Measurements from ENCODE around the gene MIDN. TPM values are rescaled to one million over a fixed set of nuclear protein-coding genes. Genes with fewer than 3 reads are reported as not detected.
A peak's percentile ranks its signal among the peaks of the same experiment; 100 is the strongest.

Gene MIDN
- total and polyA plus RNA-seq, 8 donors, result 17.0 to 118 (median 33.2) TPM

DNA sequence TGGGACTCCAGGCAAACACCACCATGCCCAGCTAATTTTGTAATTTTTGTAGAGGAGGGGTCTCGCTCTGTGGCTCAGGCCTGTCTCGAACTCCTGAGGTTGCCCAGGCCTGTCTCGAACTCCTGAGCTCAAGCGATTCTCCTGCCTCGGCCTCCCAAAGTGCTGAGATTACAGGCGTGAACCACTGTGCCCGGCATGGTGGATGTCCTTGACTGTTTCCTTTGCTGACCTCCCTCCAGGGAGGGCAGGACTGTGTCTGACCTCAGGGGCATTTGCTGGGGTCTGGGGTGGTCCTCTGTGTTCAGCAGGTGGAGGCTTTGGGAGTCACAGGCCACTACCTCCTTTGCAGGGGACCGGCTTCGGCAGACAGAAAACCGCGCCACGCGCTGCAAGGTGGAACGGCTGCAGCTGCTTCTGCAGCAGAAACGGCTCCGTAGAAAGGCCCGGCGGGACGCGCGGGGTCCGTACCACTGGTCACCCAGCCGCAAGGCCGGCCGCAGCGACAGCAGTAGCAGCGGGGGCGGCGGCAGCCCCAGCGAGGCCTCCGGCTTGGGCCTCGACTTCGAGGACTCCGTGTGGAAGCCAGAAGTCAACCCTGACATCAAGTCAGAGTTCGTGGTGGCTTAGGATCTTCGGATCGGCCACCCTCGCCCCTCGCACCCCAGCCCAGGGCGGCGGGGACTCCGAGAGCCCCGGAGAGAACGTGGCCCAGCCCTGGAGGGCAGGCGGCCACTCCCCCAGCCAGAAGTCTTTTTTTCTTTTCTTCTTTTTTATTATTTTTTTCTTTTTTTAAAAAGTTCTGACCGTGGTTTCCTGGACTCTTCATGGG is 8.5 kb downstream of the MIDN start:
- DNase-seq, result no peak
- Histone ChIP-seq H3K4me1 (peaks cover 83 to 95% (median 92%) of the 10 kb centered on the region in 4 donors), H3K36me3 (peaks cover 46 to 53% (median 50%) of the 10 kb centered on the region in 4 donors)

GRCh38 chr19:1257475-1258162 is 9.2 kb downstream of the MIDN start:
- H3K9me3 ChIP-seq, result no peaks in the 10 kb centered on the region
- peaks cover 45 to 50% (median 48%) of the 10 kb centered on the region in 4 donors for H3K36me3 ChIP-seq
- H3K27me3 ChIP-seq, result no peaks in the 10 kb centered on the region
- TF ChIP-seq POLR2A (IDR thresholded peaks at IDR 0.05) (no peak), POLR2AphosphoS5 (IDR thresholded peaks at IDR 0.05) (no peak), EP300 (IDR thresholded peaks at IDR 0.05) (no peak)
- TF ChIP-seq, protein P1, sequence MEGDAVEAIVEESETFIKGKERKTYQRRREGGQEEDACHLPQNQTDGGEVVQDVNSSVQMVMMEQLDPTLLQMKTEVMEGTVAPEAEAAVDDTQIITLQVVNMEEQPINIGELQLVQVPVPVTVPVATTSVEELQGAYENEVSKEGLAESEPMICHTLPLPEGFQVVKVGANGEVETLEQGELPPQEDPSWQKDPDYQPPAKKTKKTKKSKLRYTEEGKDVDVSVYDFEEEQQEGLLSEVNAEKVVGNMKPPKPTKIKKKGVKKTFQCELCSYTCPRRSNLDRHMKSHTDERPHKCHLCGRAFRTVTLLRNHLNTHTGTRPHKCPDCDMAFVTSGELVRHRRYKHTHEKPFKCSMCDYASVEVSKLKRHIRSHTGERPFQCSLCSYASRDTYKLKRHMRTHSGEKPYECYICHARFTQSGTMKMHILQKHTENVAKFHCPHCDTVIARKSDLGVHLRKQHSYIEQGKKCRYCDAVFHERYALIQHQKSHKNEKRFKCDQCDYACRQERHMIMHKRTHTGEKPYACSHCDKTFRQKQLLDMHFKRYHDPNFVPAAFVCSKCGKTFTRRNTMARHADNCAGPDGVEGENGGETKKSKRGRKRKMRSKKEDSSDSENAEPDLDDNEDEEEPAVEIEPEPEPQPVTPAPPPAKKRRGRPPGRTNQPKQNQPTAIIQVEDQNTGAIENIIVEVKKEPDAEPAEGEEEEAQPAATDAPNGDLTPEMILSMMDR (IDR thresholded peaks at IDR 0.05), result no peak
- intact Hi-C loops (cut with DNase I; ENCODE audit: low total_unique reads), result no loop called here
- no peak for DNase-seq
- peaks cover 85 to 97% (median 94%) of the 10 kb centered on the region in 4 donors for H3K4me1 ChIP-seq
- WGBS, 5 donors, result 64 to 67% (median 66%) methylated on average over 23 of the region's 23 CpGs
- peak overlapping the region in 2 of 4 donors; percentile 26 to 69 for H3K4me3 ChIP-seq
- H3K27ac ChIP-seq, result peak overlapping the region; percentile 35 to 100 (median 100)

More for the DNA sequence above, 8.5 kb downstream of the MIDN start:
- Histone ChIP-seq H3K27me3 (no peaks in the 10 kb centered on the region), H3K27ac (peak overlapping the region; percentile 41 to 100 (median 100)), H3K9me3 (no peaks in the 10 kb centered on the region), H3K4me3 (no peak overlapping the region)
- intact Hi-C loops (cut with DNase I; ENCODE audit: low total_unique reads), result no loop called here
- TF ChIP-seq EP300 (IDR thresholded peaks at IDR 0.05), result no peak
- TF ChIP-seq POLR2AphosphoS5 (IDR thresholded peaks at IDR 0.05), result peak in 1 of 3 donors; percentile 25
- 82 to 85% (median 85%) methylated on average over 40 to 46 of the region's 46 CpGs for WGBS, 5 donors

GRCh38 chr19:1258163-1258492 is 9.7 kb downstream of the MIDN start:
- Histone ChIP-seq H3K27me3 (no peaks in the 10 kb centered on the region), H3K4me1 (peaks cover 85 to 97% (median 96%) of the 10 kb centered on the region in 4 donors), H3K9me3 (no peaks in the 10 kb centered on the region), H3K4me3 (peak overlapping the region in 2 of 4 donors; percentile 26 to 69), H3K27ac (peak overlapping the region; percentile 35 to 100 (median 100)), H3K36me3 (peaks cover 45 to 50% (median 48%) of the 10 kb centered on the region in 4 donors)
- no peak for DNase-seq
- TF ChIP-seq EP300 (IDR thresholded peaks at IDR 0.05) (no peak), POLR2AphosphoS5 (IDR thresholded peaks at IDR 0.05) (no peak), POLR2A (IDR thresholded peaks at IDR 0.05) (no peak)
- TF ChIP-seq, protein P1 (IDR thresholded peaks at IDR 0.05), result no peak
- WGBS, 5 donors, result 65 to 80% (median 76%) methylated on average over 8 of the region's 8 CpGs
- intact Hi-C loops (cut with DNase I; ENCODE audit: low total_unique reads), result no loop called here

DNA sequence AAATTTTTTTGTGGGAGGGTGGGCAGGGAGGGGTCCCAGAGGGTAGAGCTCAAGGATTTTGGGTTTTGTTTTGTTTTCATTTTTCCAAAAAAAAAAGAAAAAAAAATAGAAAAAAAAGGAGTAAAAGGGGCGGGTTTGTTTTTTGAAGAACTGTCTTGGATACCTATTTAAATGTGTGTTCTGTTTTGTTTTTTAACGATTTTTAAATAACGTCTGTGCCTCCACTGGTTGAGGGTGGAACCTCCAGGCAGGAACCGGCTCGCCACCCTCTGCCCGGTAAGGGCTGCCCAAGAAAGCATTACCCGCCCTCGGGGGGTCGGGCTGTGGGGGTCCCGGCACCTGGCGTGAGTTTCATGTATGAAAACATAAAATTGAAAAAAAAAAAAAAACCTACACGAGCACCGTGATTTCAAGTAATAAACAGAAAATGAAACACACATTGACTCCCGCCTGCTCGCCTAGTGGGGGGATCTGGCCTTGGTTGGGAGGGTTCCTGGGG is 10.4 kb downstream of the MIDN start:
- WGBS, 5 donors, result 18 to 25% (median 24%) methylated on average over 15 of the region's 15 CpGs
- intact Hi-C loops (cut with DNase I; ENCODE audit: low total_unique reads), result no loop called here
- peak in 1 of 2 donors; percentile 45 for DNase-seq
- Histone ChIP-seq H3K4me1 (peaks cover 81 to 97% (median 95%) of the 10 kb centered on the region in 4 donors), H3K9me3 (no peaks in the 10 kb centered on the region), H3K36me3 (peaks cover 45 to 48% (median 47%) of the 10 kb centered on the region in 4 donors), H3K4me3 (peak overlapping the region; percentile 15 to 69 (median 22)), H3K27ac (peak overlapping the region; percentile 93 to 100 (median 100)), H3K27me3 (no peaks in the 10 kb centered on the region)
- TF ChIP-seq POLR2AphosphoS5 (IDR thresholded peaks at IDR 0.05), result no peak
- no peak for TF ChIP-seq POLR2A (IDR thresholded peaks at IDR 0.05)
- no peak for TF ChIP-seq EP300 (IDR thresholded peaks at IDR 0.05)
- TF ChIP-seq, protein P1 (IDR thresholded peaks at IDR 0.05), result no peak
